SK-N-SH treated with all-trans-retinoic acid at 6 μM for 48 hours (cell line): ENCODE results near the gene ZNF653.
A peak's percentile ranks its signal among the peaks of the same experiment; 100 is the strongest.

Experiments
- ATAC-seq: fragments of 200-7000 bp; cut with Tn5 transposase; 3 replicates; pipeline ENCODE4 v1.9.1; 2020; ENCODE audit warnings: mild to moderate bottlenecking, moderate library complexity
- ARNTL ChIP-seq: fragments of 450-650 bp; formaldehyde crosslinking; IDR thresholded peaks from 2 replicates; pipeline ENCODE4 v1.5.0; 2020; ENCODE audit warnings: low read depth, mild to moderate bottlenecking, moderate library complexity, borderline replicate concordance
- BACH2 ChIP-seq: fragments of 250-450 bp; sonication (Bioruptor Pico); IDR thresholded peaks from 2 replicates; pipeline ENCODE4 v1.9.0; 2021; ENCODE audit warnings: mild to moderate bottlenecking, borderline replicate concordance
- CSDC2 ChIP-seq: fragments of 250-450 bp; sonication (Bioruptor Pico); IDR thresholded peaks from 2 replicates; pipeline ENCODE4 v1.5.0; 2020; ENCODE audit warnings: mild to moderate bottlenecking, moderate library complexity
- ESRRG ChIP-seq: fragments of 250-450 bp; sonication (Bioruptor Pico); IDR thresholded peaks from 2 replicates; pipeline ENCODE4 v1.6.1; 2021; ENCODE audit warnings: mild to moderate bottlenecking
- GLIS3 ChIP-seq: fragments of 250-450 bp; sonication (Bioruptor Pico); IDR thresholded peaks from 2 replicates; pipeline ENCODE4 v1.5.0; 2020; ENCODE audit warnings: mild to moderate bottlenecking, moderate library complexity
- ISL1 ChIP-seq: fragments of 250-450 bp; sonication (Bioruptor Pico); IDR thresholded peaks from 2 replicates; pipeline ENCODE4 v2.1.2; 2022; ENCODE audit warnings: mild to moderate bottlenecking, moderate library complexity
- OSR1 ChIP-seq: fragments of 250-450 bp; sonication (Bioruptor Pico); IDR thresholded peaks from 2 replicates; pipeline ENCODE4 v1.8.0; 2022; ENCODE audit warnings: moderate library complexity, mild to moderate bottlenecking, inconsistent platforms
- RARB ChIP-seq: fragments of 250-450 bp; sonication (Bioruptor Pico); IDR thresholded peaks from 2 replicates; pipeline ENCODE4 v1.8.0; 2021; ENCODE audit warnings: mild to moderate bottlenecking, moderate library complexity
- SNAI2 ChIP-seq: fragments of 250-450 bp; sonication (Bioruptor Pico); IDR thresholded peaks from 2 replicates; pipeline ENCODE4 v1.5.0; 2020; ENCODE audit warnings: mild to moderate bottlenecking, moderate library complexity
- TCF4 ChIP-seq: fragments of 250-450 bp; sonication (Bioruptor Pico); IDR thresholded peaks from 2 replicates; pipeline ENCODE4 v1.8.0; 2021; ENCODE audit warnings: mild to moderate bottlenecking, moderate library complexity, borderline replicate concordance
- TOX ChIP-seq: fragments of 250-450 bp; sonication (Bioruptor Pico); IDR thresholded peaks from 2 replicates; pipeline ENCODE4 v1.8.0; 2021; ENCODE audit warnings: mild to moderate bottlenecking, moderate library complexity, borderline replicate concordance
- ZC3H10 ChIP-seq: fragments of 250-450 bp; sonication (Bioruptor Pico); IDR thresholded peaks from 2 replicates; pipeline ENCODE4 v1.5.1; 2021; ENCODE audit warnings: mild to moderate bottlenecking, moderate library complexity
- ZFP3 ChIP-seq: fragments of 250-450 bp; sonication (Bioruptor Pico); IDR thresholded peaks from 2 replicates; pipeline ENCODE4 v1.5.0; 2020; ENCODE audit warnings: mild to moderate bottlenecking, moderate library complexity
- ZNF565 ChIP-seq: fragments of 450-650 bp; formaldehyde crosslinking; conservative IDR thresholded peaks from 2 replicates; pipeline ENCODE4 v1.5.0; 2020; ENCODE audit warnings: low read depth, mild to moderate bottlenecking, moderate library complexity
- ZNF70 ChIP-seq: fragments of 450-650 bp; formaldehyde crosslinking; IDR thresholded peaks from 2 replicates; pipeline ENCODE4 v1.5.0; 2020; ENCODE audit warnings: mild to moderate bottlenecking, moderate library complexity
- ZNF8 ChIP-seq: fragments of 450-650 bp; formaldehyde crosslinking; IDR thresholded peaks from 2 replicates; pipeline ENCODE4 v1.5.0; 2020; ENCODE audit warnings: mild to moderate bottlenecking, moderate library complexity
- TF ChIP-seq, protein P1 (sequence below): fragments of 250-450 bp; sonication (Bioruptor Pico); IDR thresholded peaks from 2 replicates; pipeline ENCODE4 v1.8.0; 2020; ENCODE audit warnings: mild to moderate bottlenecking, moderate library complexity, borderline replicate concordance
- TF ChIP-seq, protein P2 (sequence below): fragments of 250-450 bp; sonication (Bioruptor Pico); IDR thresholded peaks from 2 replicates; pipeline ENCODE4 v1.5.1; 2021; ENCODE audit warnings: mild to moderate bottlenecking, moderate library complexity
- TF ChIP-seq, protein P3 (sequence below): fragments of 250-450 bp; sonication (Bioruptor Pico); IDR thresholded peaks from 2 replicates; pipeline ENCODE4 v1.5.1; 2020; ENCODE audit warnings: low read depth, mild to moderate bottlenecking, moderate library complexity
- TF ChIP-seq, protein P4 (sequence below): fragments of 250-450 bp; sonication (Bioruptor Pico); IDR thresholded peaks from 2 replicates; pipeline ENCODE4 v1.5.0; 2020; ENCODE audit warnings: mild to moderate bottlenecking, moderate library complexity

ZNF653 gene

DNA sequence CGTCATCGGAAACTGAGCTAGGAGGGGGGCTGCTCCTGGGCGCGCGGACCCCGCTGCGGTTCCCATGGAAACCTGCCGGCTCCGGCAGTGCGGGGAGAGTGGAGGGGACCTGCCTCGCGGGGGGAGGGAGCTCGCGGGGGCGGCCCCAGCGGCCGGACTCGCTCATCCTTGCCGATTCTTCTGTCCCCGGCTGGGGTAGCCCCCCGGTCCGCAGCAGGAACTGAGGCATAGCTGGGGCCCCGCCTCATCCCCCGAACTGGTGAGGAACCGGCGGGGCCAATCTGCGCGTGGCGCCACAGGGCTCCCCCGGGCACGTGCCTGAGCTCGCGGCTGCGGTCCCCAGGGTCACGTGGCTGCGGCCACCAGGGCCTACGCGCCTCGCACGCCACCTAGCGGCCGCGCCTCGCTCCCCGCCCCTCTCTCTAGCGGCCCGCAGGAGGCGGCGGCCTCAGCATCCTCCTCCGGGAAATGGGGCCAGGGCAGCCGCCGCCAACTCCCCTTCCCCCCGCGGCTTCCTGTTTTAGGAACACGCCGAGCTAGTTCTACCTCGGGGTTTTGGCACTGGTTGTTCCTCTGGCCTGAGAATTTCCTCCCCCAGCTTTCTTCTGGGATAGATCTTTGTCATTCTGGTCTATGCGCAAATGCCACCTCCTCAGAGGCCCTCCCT, 23.1 kb downstream of the ZNF653 start (continued):
- TF ChIP-seq, protein P1, sequence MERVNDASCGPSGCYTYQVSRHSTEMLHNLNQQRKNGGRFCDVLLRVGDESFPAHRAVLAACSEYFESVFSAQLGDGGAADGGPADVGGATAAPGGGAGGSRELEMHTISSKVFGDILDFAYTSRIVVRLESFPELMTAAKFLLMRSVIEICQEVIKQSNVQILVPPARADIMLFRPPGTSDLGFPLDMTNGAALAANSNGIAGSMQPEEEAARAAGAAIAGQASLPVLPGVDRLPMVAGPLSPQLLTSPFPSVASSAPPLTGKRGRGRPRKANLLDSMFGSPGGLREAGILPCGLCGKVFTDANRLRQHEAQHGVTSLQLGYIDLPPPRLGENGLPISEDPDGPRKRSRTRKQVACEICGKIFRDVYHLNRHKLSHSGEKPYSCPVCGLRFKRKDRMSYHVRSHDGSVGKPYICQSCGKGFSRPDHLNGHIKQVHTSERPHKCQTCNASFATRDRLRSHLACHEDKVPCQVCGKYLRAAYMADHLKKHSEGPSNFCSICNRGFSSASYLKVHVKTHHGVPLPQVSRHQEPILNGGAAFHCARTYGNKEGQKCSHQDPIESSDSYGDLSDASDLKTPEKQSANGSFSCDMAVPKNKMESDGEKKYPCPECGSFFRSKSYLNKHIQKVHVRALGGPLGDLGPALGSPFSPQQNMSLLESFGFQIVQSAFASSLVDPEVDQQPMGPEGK (CRISPR knock-in tag): no peak; the same call in 1 of the 2 replicates
- no peak for TF ChIP-seq ESRRG (CRISPR knock-in tag)

DNA sequence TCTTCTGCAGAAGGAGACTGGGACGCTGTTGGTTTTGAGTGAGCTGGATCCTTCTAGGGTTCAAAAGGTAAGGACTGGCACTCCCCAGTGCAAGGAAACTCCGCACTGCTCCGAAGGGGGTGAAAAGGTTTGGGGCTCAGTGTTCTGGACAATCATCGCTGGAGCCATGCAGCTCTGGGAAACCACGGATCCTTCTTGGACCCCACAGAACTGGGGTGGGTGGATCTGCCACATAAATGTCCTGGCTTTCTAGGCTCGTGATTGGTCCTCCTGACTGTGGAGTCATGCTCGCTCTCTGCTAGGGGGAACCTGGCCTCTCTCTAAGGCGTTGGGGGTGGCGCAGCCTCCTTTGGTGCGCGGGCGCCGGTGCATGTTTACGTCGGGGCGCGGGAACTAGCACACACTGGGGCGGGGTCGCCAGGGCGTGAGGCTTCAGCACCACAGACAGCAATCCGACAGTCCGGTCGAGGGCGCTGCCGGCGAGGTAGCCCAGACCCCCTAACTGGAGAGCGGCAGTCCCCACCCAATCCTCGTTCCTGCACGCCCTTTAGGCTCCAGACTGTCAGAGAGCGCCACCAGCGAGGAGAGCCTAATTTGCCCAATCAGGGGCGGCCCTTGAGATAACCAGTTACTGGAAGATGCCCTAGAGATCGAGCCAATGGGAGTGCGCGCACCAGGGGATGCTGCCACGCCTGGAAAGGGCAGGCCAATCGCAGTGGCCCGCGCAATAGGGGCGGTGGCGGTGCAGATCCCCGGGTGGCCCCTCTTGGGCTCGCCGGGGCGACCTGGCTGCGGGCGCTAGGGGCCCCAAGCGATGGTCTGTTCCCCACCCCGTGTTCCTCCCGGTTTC, 23.9 kb downstream of the ZNF653 start:
- TF ChIP-seq, protein P2, sequence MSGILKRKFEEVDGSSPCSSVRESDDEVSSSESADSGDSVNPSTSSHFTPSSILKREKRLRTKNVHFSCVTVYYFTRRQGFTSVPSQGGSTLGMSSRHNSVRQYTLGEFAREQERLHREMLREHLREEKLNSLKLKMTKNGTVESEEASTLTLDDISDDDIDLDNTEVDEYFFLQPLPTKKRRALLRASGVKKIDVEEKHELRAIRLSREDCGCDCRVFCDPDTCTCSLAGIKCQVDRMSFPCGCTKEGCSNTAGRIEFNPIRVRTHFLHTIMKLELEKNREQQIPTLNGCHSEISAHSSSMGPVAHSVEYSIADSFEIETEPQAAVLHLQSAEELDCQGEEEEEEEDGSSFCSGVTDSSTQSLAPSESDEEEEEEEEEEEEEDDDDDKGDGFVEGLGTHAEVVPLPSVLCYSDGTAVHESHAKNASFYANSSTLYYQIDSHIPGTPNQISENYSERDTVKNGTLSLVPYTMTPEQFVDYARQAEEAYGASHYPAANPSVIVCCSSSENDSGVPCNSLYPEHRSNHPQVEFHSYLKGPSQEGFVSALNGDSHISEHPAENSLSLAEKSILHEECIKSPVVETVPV (CRISPR knock-in tag): no peak
- TF ChIP-seq ZNF565 (CRISPR knock-in tag) (no peak), SNAI2 (CRISPR knock-in tag) (no peak), ZNF70 (CRISPR knock-in tag) (no peak), CSDC2 (CRISPR knock-in tag) (no peak), RARB (no peak), ISL1 (CRISPR knock-in tag) (no peak), OSR1 (CRISPR knock-in tag) (no peak), TOX (CRISPR knock-in tag) (no peak), ARNTL (CRISPR knock-in tag) (no peak)
- TF ChIP-seq, protein P1 (CRISPR knock-in tag): no peak
- TF ChIP-seq, protein P3, sequence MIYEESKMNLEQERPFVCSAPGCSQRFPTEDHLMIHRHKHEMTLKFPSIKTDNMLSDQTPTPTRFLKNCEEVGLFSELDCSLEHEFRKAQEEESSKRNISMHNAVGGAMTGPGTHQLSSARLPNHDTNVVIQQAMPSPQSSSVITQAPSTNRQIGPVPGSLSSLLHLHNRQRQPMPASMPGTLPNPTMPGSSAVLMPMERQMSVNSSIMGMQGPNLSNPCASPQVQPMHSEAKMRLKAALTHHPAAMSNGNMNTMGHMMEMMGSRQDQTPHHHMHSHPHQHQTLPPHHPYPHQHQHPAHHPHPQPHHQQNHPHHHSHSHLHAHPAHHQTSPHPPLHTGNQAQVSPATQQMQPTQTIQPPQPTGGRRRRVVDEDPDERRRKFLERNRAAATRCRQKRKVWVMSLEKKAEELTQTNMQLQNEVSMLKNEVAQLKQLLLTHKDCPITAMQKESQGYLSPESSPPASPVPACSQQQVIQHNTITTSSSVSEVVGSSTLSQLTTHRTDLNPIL: no peak
- TF ChIP-seq, protein P4, sequence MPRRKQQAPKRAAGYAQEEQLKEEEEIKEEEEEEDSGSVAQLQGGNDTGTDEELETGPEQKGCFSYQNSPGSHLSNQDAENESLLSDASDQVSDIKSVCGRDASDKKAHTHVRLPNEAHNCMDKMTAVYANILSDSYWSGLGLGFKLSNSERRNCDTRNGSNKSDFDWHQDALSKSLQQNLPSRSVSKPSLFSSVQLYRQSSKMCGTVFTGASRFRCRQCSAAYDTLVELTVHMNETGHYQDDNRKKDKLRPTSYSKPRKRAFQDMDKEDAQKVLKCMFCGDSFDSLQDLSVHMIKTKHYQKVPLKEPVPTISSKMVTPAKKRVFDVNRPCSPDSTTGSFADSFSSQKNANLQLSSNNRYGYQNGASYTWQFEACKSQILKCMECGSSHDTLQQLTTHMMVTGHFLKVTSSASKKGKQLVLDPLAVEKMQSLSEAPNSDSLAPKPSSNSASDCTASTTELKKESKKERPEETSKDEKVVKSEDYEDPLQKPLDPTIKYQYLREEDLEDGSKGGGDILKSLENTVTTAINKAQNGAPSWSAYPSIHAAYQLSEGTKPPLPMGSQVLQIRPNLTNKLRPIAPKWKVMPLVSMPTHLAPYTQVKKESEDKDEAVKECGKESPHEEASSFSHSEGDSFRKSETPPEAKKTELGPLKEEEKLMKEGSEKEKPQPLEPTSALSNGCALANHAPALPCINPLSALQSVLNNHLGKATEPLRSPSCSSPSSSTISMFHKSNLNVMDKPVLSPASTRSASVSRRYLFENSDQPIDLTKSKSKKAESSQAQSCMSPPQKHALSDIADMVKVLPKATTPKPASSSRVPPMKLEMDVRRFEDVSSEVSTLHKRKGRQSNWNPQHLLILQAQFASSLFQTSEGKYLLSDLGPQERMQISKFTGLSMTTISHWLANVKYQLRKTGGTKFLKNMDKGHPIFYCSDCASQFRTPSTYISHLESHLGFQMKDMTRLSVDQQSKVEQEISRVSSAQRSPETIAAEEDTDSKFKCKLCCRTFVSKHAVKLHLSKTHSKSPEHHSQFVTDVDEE (CRISPR knock-in tag): no peak
- peak; percentile 92 for ATAC-seq

DNA sequence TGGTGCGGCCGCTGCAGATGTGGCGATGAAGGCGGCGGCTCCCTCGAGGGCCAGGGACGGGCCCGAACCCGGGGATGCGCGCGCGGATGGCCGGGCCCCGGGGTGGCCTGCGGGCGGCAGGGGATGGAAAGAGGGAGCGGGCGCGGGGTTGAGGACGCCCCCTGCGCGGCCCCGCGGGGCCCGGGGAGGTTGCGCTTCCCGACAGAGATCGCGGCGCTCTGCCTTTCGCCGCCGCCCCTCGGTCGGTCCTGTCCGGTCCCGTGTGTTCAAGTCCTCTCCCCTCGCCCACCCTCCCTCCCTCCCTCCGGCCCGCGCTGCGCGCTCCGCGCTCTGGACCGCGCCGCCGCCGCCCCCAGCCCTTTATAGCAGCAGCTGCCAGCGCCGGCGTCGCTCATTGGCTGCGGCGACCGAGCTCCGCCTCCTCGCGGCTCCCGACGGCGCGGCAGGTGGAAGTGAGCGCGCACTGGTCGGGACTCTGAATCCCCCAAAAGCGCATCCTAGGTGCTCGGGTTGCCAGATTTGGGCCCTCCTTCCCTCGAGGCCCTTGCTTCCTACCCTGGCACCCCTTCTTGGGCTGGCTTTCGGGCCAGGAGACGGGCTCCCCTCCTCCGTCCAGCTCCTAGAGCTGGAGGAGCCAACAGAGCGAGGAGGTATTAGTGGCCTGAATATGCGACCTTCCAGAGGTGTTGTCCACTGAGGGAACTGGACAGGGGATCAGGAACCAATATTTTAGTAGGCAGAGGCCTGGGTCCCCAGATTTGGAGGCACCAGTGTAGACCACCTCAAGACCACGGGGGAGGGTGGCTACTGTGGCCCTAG, 24.7 kb downstream of the ZNF653 start, which contains the start of gene ELAVL3:
ELAVL3 (minus strand) TSS at position 332 of the 819 bp plus-strand sequence. CDS start 438 bp downstream, outside the sequence.
- peak; percentile 5; the same call in 1 of the 3 replicates for ATAC-seq
- no peak for TF ChIP-seq BACH2 (CRISPR knock-in tag)
- no peak for TF ChIP-seq ZC3H10 (CRISPR knock-in tag)
- TF ChIP-seq, protein P1 (CRISPR knock-in tag): no peak
- TF ChIP-seq TCF4: no peak
- TF ChIP-seq OSR1 (CRISPR knock-in tag): no peak
- TF ChIP-seq CSDC2 (CRISPR knock-in tag): no peak
- TF ChIP-seq GLIS3: no peak
- no peak for TF ChIP-seq ZNF70 (CRISPR knock-in tag)
- no peak for TF ChIP-seq ESRRG (CRISPR knock-in tag)
- TF ChIP-seq RARB: no peak
- TF ChIP-seq ZNF8 (CRISPR knock-in tag): no peak
- TF ChIP-seq TOX (CRISPR knock-in tag): no peak
- TF ChIP-seq ZFP3 (CRISPR knock-in tag): no peak
- TF ChIP-seq, protein P3: no peak
